Measurements from ENCODE around the gene PABPC3.

The PABPC3 gene

DNA sequence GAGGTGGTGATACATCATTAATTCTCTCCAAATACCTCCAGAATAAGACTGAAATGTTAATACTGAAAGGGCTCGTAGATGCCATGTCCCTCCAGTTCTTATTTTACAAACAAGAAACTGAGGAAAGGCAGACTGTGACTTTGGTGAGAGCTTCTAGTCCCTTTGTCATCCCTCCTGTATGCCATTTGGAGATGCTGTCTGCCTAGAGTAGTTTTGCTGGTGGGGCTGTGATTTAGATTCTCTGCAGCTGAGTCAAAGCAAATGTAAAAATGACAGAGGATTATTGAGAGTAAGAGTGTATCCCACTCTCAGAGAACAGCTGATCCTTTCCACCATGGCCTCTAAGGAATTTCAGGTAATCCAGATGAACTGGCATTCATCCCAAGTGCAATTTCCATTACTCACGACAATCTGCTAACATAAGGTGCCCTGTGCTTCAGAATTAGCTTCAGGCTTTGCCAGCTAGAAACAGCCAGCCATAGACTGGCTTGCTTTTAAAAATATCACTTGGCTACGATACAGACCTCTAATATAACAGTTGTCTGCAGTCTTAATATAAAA, 16.8 kb downstream of the PABPC3 start:
- no peak for DNase-seq (ENCODE audit: low spot score)

DNA sequence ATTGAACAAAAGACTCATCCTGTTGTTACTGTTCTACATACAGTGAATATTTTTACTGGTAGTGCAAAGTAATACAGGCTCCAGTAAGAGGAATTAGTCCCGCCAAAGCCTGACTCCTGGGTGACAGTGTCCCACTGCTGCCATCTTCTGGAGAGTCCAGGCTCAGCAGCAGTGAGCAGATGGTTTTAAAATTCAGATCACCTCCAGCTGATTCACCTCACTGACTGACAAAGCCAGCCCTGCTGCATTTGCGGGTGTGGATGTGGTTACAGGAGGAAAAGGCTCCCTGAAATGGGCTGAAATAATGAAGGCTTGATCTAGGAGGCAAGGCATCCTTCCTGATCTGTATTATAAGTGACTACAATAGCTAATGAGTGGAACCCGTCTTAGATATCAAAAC, 18.3 kb downstream of the PABPC3 start:
- DNase-seq (ENCODE audit: low spot score), result peak; percentile 84

DNA sequence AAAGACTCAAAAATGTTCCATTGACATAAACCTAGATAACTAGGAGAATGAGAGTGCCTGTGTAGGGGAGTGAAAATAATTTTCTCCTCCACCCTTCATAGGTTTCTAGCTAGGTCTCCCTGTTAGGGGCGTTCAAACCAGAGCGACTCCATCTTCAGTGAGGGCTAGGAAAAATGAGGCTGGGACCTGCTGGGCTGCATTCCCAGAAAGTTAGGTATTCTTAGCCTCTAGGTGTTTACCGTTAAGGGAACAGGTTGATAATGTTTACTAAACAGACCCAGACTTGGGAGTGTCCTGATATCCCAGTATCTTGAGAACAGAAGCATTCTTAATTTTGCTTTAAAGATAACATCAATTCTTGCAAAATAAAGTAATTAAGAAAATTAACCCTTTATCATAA, 20.1 kb downstream of the PABPC3 start:
- DNase-seq (ENCODE audit: low spot score), result no peak

DNA sequence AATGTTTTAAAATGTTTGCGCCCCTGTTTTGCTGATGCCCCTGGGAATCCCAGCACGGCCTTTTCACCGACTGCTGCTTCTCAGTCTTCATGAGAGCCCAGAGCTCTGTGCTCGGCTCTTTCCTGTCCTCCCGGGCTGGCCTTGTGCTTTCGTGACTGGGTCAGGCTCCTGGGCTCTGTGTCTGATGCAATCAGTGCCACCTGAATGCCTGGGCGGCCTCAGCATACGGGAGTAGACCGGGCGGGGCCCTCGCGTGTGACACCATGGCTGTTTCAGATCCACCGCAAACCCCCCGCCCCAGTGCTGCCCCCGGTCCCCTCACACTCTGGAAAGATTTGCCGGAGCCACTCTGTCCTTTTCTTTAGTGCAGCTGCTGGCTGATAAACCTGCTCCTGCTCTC, 21.4 kb downstream of the PABPC3 start:
- DNase-seq (ENCODE audit: low spot score), result no peak

DNA sequence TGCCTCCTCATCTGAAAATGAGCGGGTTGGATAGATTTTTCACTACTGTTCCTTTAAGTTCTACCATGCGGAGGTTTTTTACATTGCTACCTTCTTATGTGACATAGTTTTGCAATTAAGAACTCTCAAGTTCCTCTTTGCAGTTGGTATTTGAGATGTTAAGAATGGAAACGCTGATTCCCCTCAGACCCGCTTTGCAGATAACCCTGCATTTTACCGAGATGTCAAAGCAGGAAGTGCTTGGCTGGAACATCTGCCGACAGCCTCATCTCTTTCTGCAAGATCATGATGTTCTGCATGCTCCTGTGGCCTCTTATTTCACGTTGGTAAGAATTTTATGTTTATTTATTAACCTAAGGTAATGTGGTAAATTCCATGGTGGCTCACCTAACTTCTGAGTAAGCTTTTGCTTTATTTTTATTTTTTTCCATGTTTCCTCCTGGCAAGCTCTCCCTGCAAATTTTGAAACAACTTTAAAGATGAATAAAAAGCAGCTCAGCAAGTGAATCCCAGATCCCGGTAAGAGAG, 22.5 kb downstream of the PABPC3 start:
- DNase-seq (ENCODE audit: low spot score), result no peak

DNA sequence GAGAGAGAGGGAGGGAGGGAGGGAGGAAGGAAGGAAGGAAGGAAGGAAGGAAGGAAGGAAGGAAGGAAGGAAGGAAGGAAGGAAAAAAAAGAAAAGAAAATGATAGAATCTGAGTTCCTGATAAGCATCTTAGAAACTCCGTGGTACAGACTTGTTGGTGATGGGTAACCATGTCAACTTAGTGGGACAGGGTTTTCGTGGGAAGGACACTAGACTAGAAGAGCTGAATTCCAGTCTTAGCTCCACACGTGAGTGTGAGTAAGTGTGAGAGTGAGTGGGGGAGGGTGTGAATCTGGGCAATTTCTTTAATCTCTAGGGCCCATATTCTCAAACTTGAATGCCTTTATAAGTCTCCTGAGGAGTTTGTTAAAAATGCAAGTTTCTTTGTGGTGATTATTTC, 35.0 kb downstream of the PABPC3 start:
- no peak for DNase-seq (ENCODE audit: low spot score)

DNA sequence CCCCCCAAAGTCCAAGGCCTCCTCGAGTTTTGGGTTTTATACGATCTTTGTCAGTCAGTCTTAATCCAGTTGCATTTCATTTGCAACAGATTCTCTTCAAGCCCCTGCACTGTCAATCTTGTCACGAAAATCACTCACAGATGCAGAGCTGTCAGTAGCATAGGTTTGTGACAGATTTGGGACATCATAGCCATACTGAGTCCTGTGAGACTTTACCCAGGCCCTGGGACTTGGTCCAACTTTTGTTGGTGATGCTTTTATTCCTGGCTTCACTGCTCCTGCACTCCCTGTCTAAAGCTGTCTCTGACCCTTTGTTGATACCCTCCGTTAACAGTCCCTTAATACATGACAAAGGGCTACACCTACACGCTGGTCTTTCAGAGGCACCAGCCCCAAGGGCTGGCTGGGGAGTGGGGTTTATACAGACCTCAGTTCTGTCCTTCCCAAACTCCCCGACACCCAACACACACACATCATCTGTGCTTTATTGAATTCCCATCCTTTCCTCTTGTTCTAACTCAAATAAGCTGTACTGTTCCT, 36.0 kb downstream of the PABPC3 start:
- DNase-seq (ENCODE audit: low spot score), result peak; percentile 47

DNA sequence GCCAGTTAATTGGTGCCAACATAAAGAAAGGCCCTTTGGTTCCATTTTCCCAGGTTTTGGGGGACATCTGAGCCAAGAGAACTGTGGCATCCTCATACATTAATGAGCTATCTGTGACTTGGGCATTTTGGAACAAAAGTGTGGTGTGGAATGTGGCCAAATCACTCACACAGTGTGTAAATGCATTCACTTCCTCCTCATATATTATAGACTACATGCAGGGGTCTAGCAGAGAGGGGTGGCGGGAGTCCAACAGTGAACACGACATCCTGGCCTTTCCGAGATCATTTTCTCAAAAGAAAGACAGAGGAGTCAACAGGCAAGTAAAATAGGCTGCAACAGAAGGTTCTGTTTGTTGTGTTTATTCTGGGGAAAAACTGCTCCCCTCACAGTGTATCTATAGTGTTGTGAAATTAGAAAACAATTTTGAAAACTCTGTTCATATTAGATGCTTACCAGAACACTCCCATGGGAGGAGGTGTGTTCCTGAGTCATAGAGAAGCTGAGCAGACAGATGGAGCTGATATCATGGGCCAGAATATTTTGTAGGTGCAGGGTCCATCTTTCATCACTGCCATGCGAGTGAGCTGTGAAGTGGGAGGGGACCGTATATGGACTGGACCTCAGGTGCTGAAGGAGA, 36.9 kb downstream of the PABPC3 start:
- no peak for DNase-seq (ENCODE audit: low spot score)

DNA sequence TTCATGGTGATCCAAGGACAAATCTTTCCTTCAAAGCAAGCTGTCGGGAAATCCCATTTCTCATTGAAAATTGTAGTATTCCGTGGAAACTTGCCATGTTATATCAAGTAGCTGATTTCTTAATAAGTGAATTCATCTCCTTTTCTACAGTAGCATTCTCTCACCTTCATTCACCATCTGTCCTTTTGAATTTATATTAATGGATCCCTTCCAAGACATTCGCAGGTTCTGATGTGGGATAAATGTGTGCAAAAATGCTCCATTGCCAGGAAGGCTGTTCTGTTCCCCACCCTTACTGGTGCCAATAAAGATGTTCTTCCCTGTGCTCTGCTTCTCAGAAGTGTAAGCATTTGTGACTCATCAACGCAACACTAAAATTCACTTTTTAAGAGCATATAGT, 40.0 kb downstream of the PABPC3 start:
- DNase-seq (ENCODE audit: low spot score), result no peak

DNA sequence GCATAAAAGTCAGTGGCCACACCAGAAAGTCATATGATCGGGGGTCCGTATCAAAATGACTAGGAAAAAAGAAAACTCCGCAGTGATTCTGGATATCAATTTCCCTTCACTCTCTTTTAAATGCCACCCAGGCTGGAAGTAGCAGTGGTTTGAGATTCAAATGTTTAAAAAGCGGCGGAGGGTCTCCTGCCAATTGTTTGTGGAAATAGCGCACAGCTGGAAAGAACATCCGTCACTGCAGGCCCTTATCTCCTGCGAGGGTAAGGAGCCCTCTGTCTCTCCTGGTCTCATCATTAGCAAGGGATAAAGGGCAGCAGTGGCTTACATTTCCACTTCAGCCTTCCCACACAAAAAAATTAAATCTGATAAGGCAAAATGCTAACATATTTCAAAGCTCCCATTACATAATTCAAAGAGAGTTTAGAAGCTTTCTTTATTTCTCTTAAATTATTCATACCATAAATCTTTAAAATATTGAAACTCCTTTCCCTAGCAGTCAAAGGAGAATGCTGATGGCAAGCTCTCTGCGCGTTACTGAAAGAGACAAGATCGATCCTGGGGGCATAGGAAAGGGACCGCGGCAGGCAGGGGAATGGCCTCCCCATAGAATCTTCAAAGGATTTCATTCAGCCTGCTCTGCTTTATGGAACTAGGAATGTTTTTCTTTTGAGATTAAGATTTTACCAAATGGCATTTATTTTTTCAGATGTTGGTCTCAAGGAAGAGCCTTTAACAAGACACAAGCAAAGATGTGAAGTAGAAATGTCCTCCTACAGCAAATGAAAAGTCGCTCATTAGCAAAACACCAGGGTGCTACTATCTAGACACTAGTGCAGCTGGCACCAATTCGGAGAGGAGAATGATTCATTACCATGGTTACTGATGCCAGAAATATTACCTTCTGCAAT, 41.2 kb downstream of the PABPC3 start:
- DNase-seq (ENCODE audit: low spot score), result no peak

DNA sequence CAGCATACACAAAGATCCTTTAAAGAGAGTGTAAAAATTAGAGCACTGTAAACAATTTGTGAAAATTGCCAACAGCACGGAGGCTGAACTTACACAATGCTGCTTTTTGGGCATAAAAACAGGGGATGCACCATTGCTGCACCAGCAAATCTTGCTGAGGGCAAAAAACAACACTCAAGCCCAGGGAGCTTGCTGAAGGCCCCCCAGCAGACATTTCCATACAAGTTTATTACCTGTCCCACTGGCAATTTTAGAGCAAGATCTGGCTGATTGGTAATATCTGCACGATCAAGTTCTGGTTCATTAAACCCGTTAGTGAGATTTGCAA, 41.8 kb downstream of the PABPC3 start:
- DNase-seq (ENCODE audit: low spot score), result no peak

DNA sequence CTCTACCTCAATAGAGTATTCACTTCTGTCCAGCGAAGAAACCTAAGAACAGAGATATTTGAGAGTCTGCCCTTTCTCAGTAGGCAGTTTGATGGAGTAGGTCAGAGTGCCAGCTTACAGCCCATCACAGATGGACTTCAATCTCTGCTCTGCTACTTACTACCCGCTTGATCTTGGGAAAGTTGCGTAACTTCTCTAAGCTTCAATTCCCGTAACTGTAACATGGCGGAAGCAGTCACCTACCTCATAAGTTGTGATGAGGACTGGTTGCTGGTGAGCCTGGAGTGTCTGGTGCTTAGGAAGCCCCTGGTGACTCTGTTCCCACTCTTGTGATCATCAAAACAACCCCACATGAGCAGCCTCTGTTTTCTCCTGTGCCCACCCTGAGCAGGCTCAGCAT, 45.1 kb downstream of the PABPC3 start:
- DNase-seq (ENCODE audit: low spot score), result no peak

DNA sequence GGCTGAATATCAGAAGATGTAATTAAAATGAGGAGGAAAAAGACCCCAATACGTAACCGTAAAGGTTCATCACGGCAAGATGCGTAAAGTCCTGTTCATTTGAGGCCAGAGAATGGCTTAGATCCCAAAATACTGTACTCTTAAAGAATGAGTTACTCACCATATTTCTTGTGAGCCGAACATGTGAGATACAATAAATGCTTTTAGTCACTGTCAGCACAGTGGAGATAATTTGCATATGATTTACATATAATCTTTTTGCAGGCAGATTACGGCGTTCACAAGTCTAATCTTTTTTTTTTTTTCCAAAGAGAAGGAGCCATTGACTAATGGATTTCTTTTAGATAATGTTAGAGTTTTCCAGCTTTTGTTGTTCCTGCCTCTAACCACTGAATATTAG, 47.8 kb downstream of the PABPC3 start:
- DNase-seq (ENCODE audit: low spot score), result no peak

DNA sequence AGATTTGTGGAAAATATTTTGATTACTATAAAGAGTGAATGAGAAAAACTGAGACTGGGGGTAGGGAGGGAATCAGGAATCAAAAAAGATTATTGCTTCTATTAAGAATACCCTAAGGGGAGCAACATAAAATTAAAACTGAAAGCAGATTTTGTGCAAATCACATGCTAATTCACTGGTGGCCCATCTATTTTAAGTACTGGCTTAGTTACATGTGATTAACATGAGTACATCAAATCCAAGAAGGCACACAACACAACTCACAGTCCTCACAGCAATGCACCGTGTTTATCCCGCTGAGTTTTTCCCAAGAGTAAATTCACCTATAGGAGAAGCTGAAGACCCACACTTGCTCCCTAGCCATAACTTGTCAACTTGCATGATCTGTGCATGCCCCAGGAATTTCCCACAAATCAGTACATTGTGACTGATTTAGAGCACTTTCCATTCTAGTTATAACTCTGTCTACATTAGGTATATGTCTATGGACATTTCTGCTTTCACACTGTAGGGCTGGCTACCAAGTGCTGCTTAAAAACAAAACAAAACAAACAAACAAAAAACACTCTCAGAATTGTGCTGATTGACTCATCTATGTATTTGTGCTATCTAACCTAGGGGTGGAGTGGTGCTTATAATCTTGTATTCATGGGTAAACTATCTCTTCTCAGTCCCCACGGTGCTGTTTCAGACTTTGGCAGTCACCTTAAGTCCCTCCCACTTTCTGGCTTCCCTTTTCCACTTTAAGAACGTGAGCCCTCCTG, 51.9 kb downstream of the PABPC3 start:
- no peak for DNase-seq (ENCODE audit: low spot score)

DNA sequence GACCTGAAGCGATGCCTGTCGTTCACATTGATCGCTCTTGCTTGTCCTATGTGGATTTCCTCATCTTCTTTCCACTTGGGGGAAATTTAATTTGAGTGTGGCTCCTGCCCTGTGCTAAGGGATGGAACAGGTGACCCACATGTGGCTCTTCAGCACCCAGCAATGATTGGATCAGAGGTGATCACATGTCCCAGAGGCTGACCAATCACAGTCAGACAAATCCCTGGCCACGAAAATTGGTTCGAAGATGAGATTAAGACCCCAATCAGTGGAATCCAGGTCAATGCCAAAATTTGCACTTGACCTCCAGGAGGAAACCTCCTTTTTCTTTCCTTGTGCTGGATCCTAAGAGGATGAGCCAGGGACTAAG, 52.5 kb downstream of the PABPC3 start:
- DNase-seq (ENCODE audit: low spot score), result no peak

All from iPS-NIHi11 (cell line).